IMR-90 (cell line): ENCODE measurements around the gene UBASH3B. TPM values are rescaled to one million over a fixed set of nuclear protein-coding genes. Genes with fewer than 3 reads are reported as not detected.

ENCODE experiments used
- ATAC-seq: fragments of 200-7000 bp; cut with Tn5 transposase; 2 replicates; pipeline ENCODE4 v1.9.1; 2020; ENCODE audit warnings: low read depth, mild to moderate bottlenecking, moderate library complexity
- BruUV-seq: library from RNA; stranded (reverse); fragments of 400-500 nt; replicated peaks from 2 replicates; lab custom pipeline; 2021; lab: Mats Ljungman, UMichigan
- CTCF ChIA-PET: fragments of 300-600 bp; formaldehyde crosslinking; extraction: SDS; loops from one replicate; lab custom pipeline; 2021; ENCODE audit warnings: antibody characterized with exemption; lab: Yijun Ruan, JAX
- POLR2A ChIA-PET: fragments of 300-600 bp; sonication (Branson Sonifier 250); formaldehyde crosslinking; loops from one replicate; lab custom pipeline; 2022; ENCODE audit warnings: antibody characterized with exemption; ENCODE audit not compliant: unreplicated experiment; lab: Charles Lee
- DNase-seq: peaks from one replicate; pipeline ENCODE4 v3.0.0; 2013
- H2AFZ ChIP-seq: replicated peaks from 2 replicates; pipeline ENCODE3; 2013; ENCODE audit warnings: low read length, mild to moderate bottlenecking; ENCODE audit not compliant: poor library complexity
- H2AK5ac ChIP-seq: 2 replicates; pipeline ENCODE4 v1.6.1; 2013; ENCODE audit warnings: low read depth, low read length, inconsistent platforms
- H2AK9ac ChIP-seq: replicated peaks from 2 replicates; pipeline ENCODE3; 2013; ENCODE audit warnings: mild to moderate bottlenecking, low read depth, low read length, moderate library complexity; ENCODE audit not compliant: poor library complexity
- H2BK120ac ChIP-seq: 2 replicates; pipeline ENCODE4 v1.6.1; 2013; ENCODE audit warnings: low read depth, low read length, inconsistent platforms
- H2BK15ac ChIP-seq: 3 replicates; pipeline ENCODE4 v1.6.1; 2013; ENCODE audit warnings: low read depth, low read length, inconsistent platforms
- H2BK20ac ChIP-seq: 2 replicates; pipeline ENCODE4 v1.6.1; 2013; ENCODE audit warnings: low read depth, mild to moderate bottlenecking, inconsistent platforms, low read length, moderate library complexity
- H2BK5ac ChIP-seq: 2 replicates; pipeline ENCODE4 v1.6.1; 2013; ENCODE audit warnings: mild to moderate bottlenecking, low read depth, low read length, inconsistent platforms; ENCODE audit not compliant: poor library complexity, severe bottlenecking
- H3K14ac ChIP-seq: replicated peaks from 2 replicates; pipeline ENCODE4 v1.6.1; 2013; ENCODE audit warnings: low read depth, low read length, inconsistent platforms
- H3K18ac ChIP-seq: 2 replicates; pipeline ENCODE4 v1.6.1; 2013; ENCODE audit warnings: low read depth, low read length, control low read depth
- H3K23ac ChIP-seq: 2 replicates; pipeline ENCODE4 v1.6.1; 2013; ENCODE audit warnings: low read depth, low read length, inconsistent platforms
- H3K27ac ChIP-seq: 2 replicates; pipeline ENCODE4 v1.5.1; 2013; ENCODE audit warnings: mild to moderate bottlenecking, control low read depth, low read length; ENCODE audit not compliant: insufficient read depth
- H3K27me3 ChIP-seq: 2 replicates; pipeline ENCODE4 v1.6.1; 2013; ENCODE audit warnings: low read length; ENCODE audit not compliant: control insufficient read depth, insufficient read depth
- H3K36me3 ChIP-seq: 2 replicates; pipeline ENCODE4 v1.6.1; 2013; ENCODE audit warnings: low read length, mixed read lengths; ENCODE audit not compliant: control insufficient read depth, insufficient read depth
- H3K4ac ChIP-seq: 2 replicates; pipeline ENCODE4 v1.6.1; 2013; ENCODE audit warnings: low read depth, low read length, inconsistent platforms
- H3K4me1 ChIP-seq: 2 replicates; pipeline ENCODE4 v1.6.1; 2013; ENCODE audit warnings: low read length, mixed read lengths; ENCODE audit not compliant: control insufficient read depth, insufficient read depth
- H3K4me2 ChIP-seq: 2 replicates; pipeline ENCODE4 v1.6.1; 2013; ENCODE audit warnings: low read depth, mild to moderate bottlenecking, control low read depth, low read length, moderate library complexity
- H3K4me3 ChIP-seq: 2 replicates; pipeline ENCODE4 v1.5.1; 2013; ENCODE audit warnings: low read depth, mild to moderate bottlenecking, control low read depth, low read length, moderate library complexity; ENCODE audit not compliant: insufficient read depth
- H3K56ac ChIP-seq: 2 replicates; pipeline ENCODE4 v1.6.1; 2013; ENCODE audit warnings: low read length, inconsistent platforms; ENCODE audit not compliant: insufficient read depth; ENCODE audit errors: extremely low read depth
- H3K79me1 ChIP-seq, 2 experiments: 2 replicates each; pipeline ENCODE4 v1.6.1; 2013; ENCODE audit warnings: low read length in 2 of 2, inconsistent platforms in 1 of 2, low read depth in 1 of 2
- H3K9ac ChIP-seq: 2 replicates; pipeline ENCODE4 v1.6.1; 2013; ENCODE audit warnings: low read depth, low read length, control low read depth
- H3K9me1 ChIP-seq: 2 replicates; pipeline ENCODE4 v1.6.1; 2013; ENCODE audit warnings: low read length, inconsistent platforms; ENCODE audit not compliant: insufficient read depth
- H3K9me3 ChIP-seq: 2 replicates; pipeline ENCODE4 v1.6.1; 2013; ENCODE audit warnings: low read length; ENCODE audit not compliant: control insufficient read depth, insufficient read depth
- H4K20me1 ChIP-seq: 2 replicates; pipeline ENCODE4 v1.6.1; 2013; ENCODE audit warnings: low read length, inconsistent platforms; ENCODE audit not compliant: insufficient read depth
- H4K5ac ChIP-seq: 2 replicates; pipeline ENCODE4 v1.6.1; 2013; ENCODE audit warnings: mild to moderate bottlenecking, low read depth, low read length, control low read depth
- H4K8ac ChIP-seq, 2 experiments: 2 replicates each; pipeline ENCODE4 v1.6.1; 2013; ENCODE audit warnings: low read depth in 2 of 2, low read length in 2 of 2, control low read depth in 1 of 2, inconsistent platforms in 1 of 2
- H4K91ac ChIP-seq: 2 replicates; pipeline ENCODE4 v1.6.1; 2013; ENCODE audit warnings: low read depth, low read length, inconsistent platforms; ENCODE audit not compliant: insufficient read depth
- BHLHE40 ChIP-seq: fragments of 150-350 bp; IDR thresholded peaks from 2 replicates; pipeline ENCODE4 v1.6.1; 2016; ENCODE audit warnings: mild to moderate bottlenecking, low read depth, low read length
- CEBPB ChIP-seq: IDR thresholded peaks from 2 replicates; pipeline ENCODE4 v1.6.1; 2012; ENCODE audit warnings: low read depth, low read length, improper control_type of control experiment
- FOS ChIP-seq: fragments of 150-350 bp; IDR thresholded peaks from 2 replicates; pipeline ENCODE4 v1.6.1; 2016; ENCODE audit warnings: low read depth, low read length
- MAZ ChIP-seq: IDR thresholded peaks from 2 replicates; pipeline ENCODE4 v1.6.1; 2012; ENCODE audit warnings: low read depth, mild to moderate bottlenecking, low read length, improper control_type of control experiment, moderate library complexity, borderline replicate concordance
- MXI1 ChIP-seq: IDR thresholded peaks from 2 replicates; pipeline ENCODE4 v1.6.1; 2012; ENCODE audit warnings: low read depth, mild to moderate bottlenecking, low read length, moderate library complexity, borderline replicate concordance
- NFE2L2 ChIP-seq: fragments of 150-350 bp; IDR thresholded peaks from 2 replicates; pipeline ENCODE4 v1.6.1; 2016; ENCODE audit warnings: low read depth, mild to moderate bottlenecking, low read length
- POLR2A ChIP-seq: IDR thresholded peaks from 2 replicates; pipeline ENCODE4 v1.6.1; 2012; ENCODE audit warnings: mild to moderate bottlenecking, low read depth, low read length
- RAD21 ChIP-seq: IDR thresholded peaks from 2 replicates; pipeline ENCODE4 v1.6.1; 2012; ENCODE audit warnings: low read length, improper control_type of control experiment
- RCOR1 ChIP-seq: IDR thresholded peaks from 2 replicates; pipeline ENCODE4 v1.6.1; 2012; ENCODE audit warnings: mild to moderate bottlenecking, low read length, improper control_type of control experiment; ENCODE audit not compliant: insufficient replicate concordance
- RFX5 ChIP-seq: IDR thresholded peaks from 2 replicates; pipeline ENCODE4 v1.8.0; 2012; ENCODE audit warnings: low read depth, mild to moderate bottlenecking, low read length, moderate library complexity
- SMC3 ChIP-seq: fragments of 150-350 bp; IDR thresholded peaks from 2 replicates; pipeline ENCODE4 v1.6.1; 2016; ENCODE audit warnings: low read depth, mild to moderate bottlenecking, antibody characterized with exemption, low read length, moderate library complexity
- WGBS, 2 experiments: methylation state at CpG; one replicate each; pipeline versions ENCODE4 v1.1.5 to v1.1.7; 2013; ENCODE audit warnings: missing lambda C conversion rate in 2 of 2; ENCODE audit not compliant: insufficient read length in 1 of 2; ENCODE audit errors: extremely low coverage in 2 of 2; 5-methylcytosine and 5-hydroxymethylcytosine counted together
- dilution Hi-C: fragments of 300-500 bp; cut with HindIII; formaldehyde crosslinking; loops from one replicate; pipeline ENCODE4 v1.14.3; 2018; ENCODE audit warnings: low sequenced_read_pairs; ENCODE audit not compliant: unreplicated experiment
- in situ Hi-C: fragments of 300-500 bp; cut with MboI; formaldehyde crosslinking; loops from 3 replicates; pipeline ENCODE4 v1.14.3; 2019; ENCODE audit warnings: low sequenced_read_pairs, inconsistent platforms, mixed read lengths
- intact Hi-C: fragments of 100-400 bp; cut with micrococcal nuclease; formaldehyde crosslinking; loops from 2 replicates; pipeline ENCODE4 v1.10.0; 2022
- polyA plus RNA-seq, 3 experiments: library from polyadenylated mRNA; depleted of rRNA; stranded (reverse); fragments of >200 nt; gene quantifications; 2 replicates each; pipeline ENCODE4 v1.2.3, GENCODE V29; 2012; ENCODE audit warnings: low replicate concordance in 1 of 3
- total RNA-seq: library from RNA; depleted of rRNA; stranded (reverse); fragments of >200 nt; gene quantifications from 2 replicates; pipeline ENCODE4 v1.2.3, GENCODE V29; 2012
- TF ChIP-seq, protein P1 (sequence below): fragments of 150-350 bp; IDR thresholded peaks from 2 replicates; pipeline ENCODE4 v1.6.1; 2016; ENCODE audit warnings: low read depth, mild to moderate bottlenecking, low read length, moderate library complexity, borderline replicate concordance

UBASH3B gene
- total and polyA plus RNA-seq, 2 of the 4 experiments (the other 2 are of a cell fraction): 27.2 to 48.0 TPM

DNA sequence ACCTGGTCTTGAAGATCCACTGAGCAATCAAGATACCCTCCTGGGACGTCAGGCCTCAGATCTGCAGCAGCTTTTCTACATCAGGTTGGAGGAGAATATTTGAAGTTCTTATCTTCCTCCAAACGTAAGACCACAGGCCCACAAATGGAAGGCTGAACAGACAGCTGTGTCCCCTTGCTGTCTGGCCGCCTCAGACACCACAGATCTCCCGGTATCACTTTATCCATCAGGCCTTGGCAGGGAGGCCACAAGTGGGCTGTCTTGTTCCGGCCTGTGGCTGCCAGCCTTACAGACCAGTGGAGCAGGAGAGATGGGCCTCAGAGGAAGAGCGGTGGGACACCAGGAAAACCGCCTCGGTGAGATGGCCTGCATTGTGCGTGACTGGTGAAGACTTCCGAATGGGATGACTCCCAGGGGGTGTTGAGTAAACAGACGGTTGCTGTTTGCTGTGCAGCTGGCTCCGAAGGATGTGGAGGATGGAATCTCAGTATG is 15.9 kb downstream of the UBASH3B start:
- H3K9ac ChIP-seq: no peak overlapping the region
- peak overlapping the region; percentile 60 for H2AFZ ChIP-seq
- dilution Hi-C loops: no loop called here
- ChIA-PET POLR2A (no interaction called here), CTCF (no interaction called here)
- peak overlapping the region; percentile 70 for H2AK9ac ChIP-seq
- no peaks in the 10 kb centered on the region for H3K27me3 ChIP-seq
- peak overlapping the region; percentile 88 for H3K23ac ChIP-seq
- peak overlapping the region; percentile 58 for H3K56ac ChIP-seq
- H4K5ac ChIP-seq: peak overlapping the region; percentile 66
- ATAC-seq (peak; percentile 75), DNase-seq (peak; percentile 94)
- intact Hi-C loops: no loop called here
- in situ Hi-C loops: no loop called here
- H4K20me1 ChIP-seq: peaks cover 22% of the 10 kb centered on the region
- H4K8ac ChIP-seq: peak overlapping the region; percentile 29 to 55
- H3K9me3 ChIP-seq: peaks cover 4% of the 10 kb centered on the region
- peaks cover 34% of the 10 kb centered on the region for H3K9me1 ChIP-seq
- H3K27ac ChIP-seq: peak overlapping the region; percentile 81
- peak overlapping the region; percentile 73 for H2AK5ac ChIP-seq
- peak overlapping the region; percentile 94 for H3K4ac ChIP-seq
- H3K79me1 ChIP-seq: peaks cover 42 to 84% of the 10 kb centered on the region in 2 experiments
- H3K4me1 ChIP-seq: peaks cover 33% of the 10 kb centered on the region
- no peak overlapping the region for H3K4me3 ChIP-seq
- WGBS, 2 experiments: 0% methylated on average over 2 of the region's 12 CpGs; no CpG with 5 or more reads in 1 of the 2 experiments
- H2BK5ac ChIP-seq: peak overlapping the region; percentile 82
- peak; percentile 43 for TF ChIP-seq RAD21
- TF ChIP-seq, protein P1, sequence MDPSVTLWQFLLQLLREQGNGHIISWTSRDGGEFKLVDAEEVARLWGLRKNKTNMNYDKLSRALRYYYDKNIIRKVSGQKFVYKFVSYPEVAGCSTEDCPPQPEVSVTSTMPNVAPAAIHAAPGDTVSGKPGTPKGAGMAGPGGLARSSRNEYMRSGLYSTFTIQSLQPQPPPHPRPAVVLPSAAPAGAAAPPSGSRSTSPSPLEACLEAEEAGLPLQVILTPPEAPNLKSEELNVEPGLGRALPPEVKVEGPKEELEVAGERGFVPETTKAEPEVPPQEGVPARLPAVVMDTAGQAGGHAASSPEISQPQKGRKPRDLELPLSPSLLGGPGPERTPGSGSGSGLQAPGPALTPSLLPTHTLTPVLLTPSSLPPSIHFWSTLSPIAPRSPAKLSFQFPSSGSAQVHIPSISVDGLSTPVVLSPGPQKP: no peak
- no peak for TF ChIP-seq RFX5
- no peak for TF ChIP-seq SMC3
- peak; percentile 57 for TF ChIP-seq RCOR1
- peak; percentile 41; the same call in 1 of the 2 replicates for TF ChIP-seq BHLHE40
- TF ChIP-seq CEBPB: peak; percentile 52; the same call in 1 of the 2 replicates
- TF ChIP-seq FOS: peak; percentile 70
- TF ChIP-seq MXI1: no peak
- TF ChIP-seq MAZ: peak; percentile 56; the same call in 1 of the 2 replicates
- TF ChIP-seq NFE2L2: peak; percentile 19; the same call in 1 of the 2 replicates
- 0 out of 2 replicates have a peak, but pooled peaks have one; percentile 18 for TF ChIP-seq POLR2A
- peak overlapping the region; percentile 22 for H3K4me2 ChIP-seq
- peak overlapping the region; percentile 91 for H2BK120ac ChIP-seq
- peak overlapping the region; percentile 87 for H4K91ac ChIP-seq
- H3K14ac ChIP-seq: peak overlapping the region; percentile 91
- peak overlapping the region; percentile 75; the same call in 1 of the 3 replicates for H2BK15ac ChIP-seq
- H2BK20ac ChIP-seq: peak overlapping the region; percentile 94
- H3K36me3 ChIP-seq: no peaks in the 10 kb centered on the region; the same call in 1 of the 2 replicates
- no TSS peak for BruUV-seq
- H3K18ac ChIP-seq: peak overlapping the region; percentile 70
